Measurements from ENCODE around the gene RAPGEF2. TPM values are rescaled to one million over a fixed set of nuclear protein-coding genes. Genes with fewer than 3 reads are reported as not detected.

RAPGEF2 gene
- total and polyA plus RNA-seq, 9 of the 15 experiments (the other 6 are each of a cell fraction or from before 2014, with no cell fraction given): 3.1 to 32.6 (median 23.1) TPM

- TF ChIP-seq MAZ (CRISPR knock-in tag; conservative IDR thresholded peaks at IDR 0.05 in 1 of 2, IDR thresholded peaks at IDR 0.05 in 1 of 2) (no peak), ETS2 (tag; IDR thresholded peaks at IDR 0.05; ENCODE audit: borderline replicate concordance, poor library complexity, severe bottlenecking) (no peak), ZNF274 (IDR thresholded peaks at IDR 0.05; ENCODE audit: borderline replicate concordance, low read depth, low read length) (no peak)
- TF ChIP-seq, protein P1, sequence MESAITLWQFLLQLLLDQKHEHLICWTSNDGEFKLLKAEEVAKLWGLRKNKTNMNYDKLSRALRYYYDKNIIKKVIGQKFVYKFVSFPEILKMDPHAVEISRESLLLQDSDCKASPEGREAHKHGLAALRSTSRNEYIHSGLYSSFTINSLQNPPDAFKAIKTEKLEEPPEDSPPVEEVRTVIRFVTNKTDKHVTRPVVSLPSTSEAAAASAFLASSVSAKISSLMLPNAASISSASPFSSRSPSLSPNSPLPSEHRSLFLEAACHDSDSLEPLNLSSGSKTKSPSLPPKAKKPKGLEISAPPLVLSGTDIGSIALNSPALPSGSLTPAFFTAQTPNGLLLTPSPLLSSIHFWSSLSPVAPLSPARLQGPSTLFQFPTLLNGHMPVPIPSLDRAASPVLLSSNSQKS (CRISPR knock-in tag; IDR thresholded peaks at IDR 0.05): no peak
- TF ChIP-seq, protein P2, sequence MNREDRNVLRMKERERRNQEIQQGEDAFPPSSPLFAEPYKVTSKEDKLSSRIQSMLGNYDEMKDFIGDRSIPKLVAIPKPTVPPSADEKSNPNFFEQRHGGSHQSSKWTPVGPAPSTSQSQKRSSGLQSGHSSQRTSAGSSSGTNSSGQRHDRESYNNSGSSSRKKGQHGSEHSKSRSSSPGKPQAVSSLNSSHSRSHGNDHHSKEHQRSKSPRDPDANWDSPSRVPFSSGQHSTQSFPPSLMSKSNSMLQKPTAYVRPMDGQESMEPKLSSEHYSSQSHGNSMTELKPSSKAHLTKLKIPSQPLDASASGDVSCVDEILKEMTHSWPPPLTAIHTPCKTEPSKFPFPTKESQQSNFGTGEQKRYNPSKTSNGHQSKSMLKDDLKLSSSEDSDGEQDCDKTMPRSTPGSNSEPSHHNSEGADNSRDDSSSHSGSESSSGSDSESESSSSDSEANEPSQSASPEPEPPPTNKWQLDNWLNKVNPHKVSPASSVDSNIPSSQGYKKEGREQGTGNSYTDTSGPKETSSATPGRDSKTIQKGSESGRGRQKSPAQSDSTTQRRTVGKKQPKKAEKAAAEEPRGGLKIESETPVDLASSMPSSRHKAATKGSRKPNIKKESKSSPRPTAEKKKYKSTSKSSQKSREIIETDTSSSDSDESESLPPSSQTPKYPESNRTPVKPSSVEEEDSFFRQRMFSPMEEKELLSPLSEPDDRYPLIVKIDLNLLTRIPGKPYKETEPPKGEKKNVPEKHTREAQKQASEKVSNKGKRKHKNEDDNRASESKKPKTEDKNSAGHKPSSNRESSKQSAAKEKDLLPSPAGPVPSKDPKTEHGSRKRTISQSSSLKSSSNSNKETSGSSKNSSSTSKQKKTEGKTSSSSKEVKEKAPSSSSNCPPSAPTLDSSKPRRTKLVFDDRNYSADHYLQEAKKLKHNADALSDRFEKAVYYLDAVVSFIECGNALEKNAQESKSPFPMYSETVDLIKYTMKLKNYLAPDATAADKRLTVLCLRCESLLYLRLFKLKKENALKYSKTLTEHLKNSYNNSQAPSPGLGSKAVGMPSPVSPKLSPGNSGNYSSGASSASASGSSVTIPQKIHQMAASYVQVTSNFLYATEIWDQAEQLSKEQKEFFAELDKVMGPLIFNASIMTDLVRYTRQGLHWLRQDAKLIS (CRISPR knock-in tag; IDR thresholded peaks at IDR 0.05): no peak
These were observed 30.7 kb upstream of the RAPGEF2 start (continued) for GRCh38 chr4:159071969-159072765.
